ENCODE results near the gene KPNA1.

Gene KPNA1

DNA sequence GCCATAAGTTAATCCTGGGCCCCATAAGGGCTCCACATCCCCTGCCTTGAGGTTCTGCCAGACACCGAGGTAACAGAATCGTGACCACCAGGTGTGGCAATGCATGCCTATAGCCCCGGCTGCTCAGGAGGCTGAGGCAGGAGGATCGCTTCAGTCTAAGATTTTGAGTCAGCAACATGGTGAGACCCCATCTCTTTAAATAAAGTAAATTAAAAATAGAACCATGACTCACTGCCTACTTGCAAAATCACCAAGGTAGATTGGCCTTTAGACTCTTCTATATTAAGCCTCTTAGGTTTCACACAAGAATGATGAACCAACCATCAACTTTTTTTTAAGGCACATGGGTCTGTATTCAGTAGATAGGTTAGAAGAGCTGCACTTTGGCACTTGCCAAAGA is 108.5 kb downstream of the KPNA1 start:
- Mint-ChIP-seq H3K27me3 (ENCODE audit: low read depth) (no peaks in the 10 kb centered on the region), H3K4me3 (no peak overlapping the region)
- TF ChIP-seq CTCF (IDR thresholded peaks at IDR 0.05; ENCODE audit: unreplicated experiment in 3 of 3): no peak

DNA sequence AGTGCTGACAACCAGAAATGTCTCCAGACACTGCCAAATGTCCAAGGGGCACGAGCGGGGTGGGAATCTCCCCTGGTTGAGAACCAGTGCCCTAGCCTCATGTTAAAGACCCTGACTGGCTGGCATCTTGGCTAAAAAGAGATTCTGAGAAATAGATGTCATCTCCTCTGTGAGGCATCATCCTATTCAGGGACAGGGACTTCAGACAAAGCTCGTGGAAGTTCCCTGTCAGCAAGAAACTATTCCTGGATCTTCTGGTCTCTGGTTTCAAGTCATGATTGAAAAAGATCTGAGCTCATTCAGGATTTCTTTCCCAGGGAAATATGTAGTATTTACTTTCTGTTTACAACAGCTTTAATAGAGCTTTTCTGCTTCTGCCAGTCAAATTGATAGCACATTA is 109.7 kb downstream of the KPNA1 start:
- TF ChIP-seq CTCF (IDR thresholded peaks at IDR 0.05; ENCODE audit: unreplicated experiment in 3 of 3): no peak
- Mint-ChIP-seq H3K4me3 (no peak overlapping the region), H3K9me3 (no peaks in the 10 kb centered on the region), H3K4me1 (no peaks in the 10 kb centered on the region), H3K27ac (no peak overlapping the region), H3K27me3 (ENCODE audit: low read depth) (no peaks in the 10 kb centered on the region), H3K36me3 (ENCODE audit: low read depth) (peaks cover 23% of the 10 kb centered on the region)

More for the DNA sequence above, 108.5 kb downstream of the KPNA1 start:
- Mint-ChIP-seq H3K9me3 (no peaks in the 10 kb centered on the region), H3K27ac (no peak overlapping the region), H3K4me1 (no peaks in the 10 kb centered on the region), H3K36me3 (ENCODE audit: low read depth) (peaks cover 28% of the 10 kb centered on the region)

GRCh38 chr3:122403489-122403888 is 111.2 kb downstream of the KPNA1 start:
- no peaks in the 10 kb centered on the region for H3K9me3 Mint-ChIP-seq
- TF ChIP-seq CTCF (IDR thresholded peaks at IDR 0.05; ENCODE audit: unreplicated experiment in 3 of 3): no peak
- no peak overlapping the region for H3K4me3 Mint-ChIP-seq
- peaks cover 16% of the 10 kb centered on the region for H3K36me3 Mint-ChIP-seq (ENCODE audit: low read depth)
- no peaks in the 10 kb centered on the region for H3K4me1 Mint-ChIP-seq
- H3K27ac Mint-ChIP-seq: no peak overlapping the region
- H3K27me3 Mint-ChIP-seq (ENCODE audit: low read depth): no peaks in the 10 kb centered on the region

- Mint-ChIP-seq H3K9me3 (no peaks in the 10 kb centered on the region), H3K27me3 (ENCODE audit: low read depth) (no peaks in the 10 kb centered on the region), H3K4me1 (no peaks in the 10 kb centered on the region), H3K27ac (no peak overlapping the region), H3K4me3 (no peak overlapping the region), H3K36me3 (ENCODE audit: low read depth) (peaks cover 3% of the 10 kb centered on the region)
- TF ChIP-seq CTCF (IDR thresholded peaks at IDR 0.05; ENCODE audit: unreplicated experiment in 3 of 3): no peak
These were observed 115.8 kb downstream of the KPNA1 start for GRCh38 chr3:122398920-122399319.

DNA sequence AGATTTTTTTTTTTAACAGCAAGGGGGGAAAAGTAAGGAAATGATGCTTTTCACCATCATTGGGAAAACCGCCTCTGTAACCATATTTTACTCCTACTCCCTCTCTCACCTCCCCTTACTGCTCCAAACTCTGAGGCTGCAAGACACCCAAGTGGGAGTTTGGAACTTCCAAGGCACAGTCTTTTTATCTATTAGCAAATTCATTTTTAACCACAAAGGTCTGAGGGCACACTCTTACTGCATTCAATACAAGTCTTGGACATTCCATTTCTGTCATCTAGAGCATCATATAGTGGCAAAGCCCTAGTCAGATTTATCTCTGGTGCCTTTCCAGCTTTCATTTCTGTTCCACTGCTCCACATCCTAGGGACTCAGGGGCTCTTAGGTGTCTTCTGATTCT is 117.5 kb downstream of the KPNA1 start:
- no peaks in the 10 kb centered on the region for H3K36me3 Mint-ChIP-seq (ENCODE audit: low read depth)
- no peaks in the 10 kb centered on the region for H3K9me3 Mint-ChIP-seq
- no peak overlapping the region for H3K27ac Mint-ChIP-seq
- H3K4me1 Mint-ChIP-seq: no peaks in the 10 kb centered on the region
- H3K27me3 Mint-ChIP-seq (ENCODE audit: low read depth): no peaks in the 10 kb centered on the region
- H3K4me3 Mint-ChIP-seq: no peak overlapping the region
- TF ChIP-seq CTCF (IDR thresholded peaks at IDR 0.05; ENCODE audit: unreplicated experiment in 3 of 3): no peak

DNA sequence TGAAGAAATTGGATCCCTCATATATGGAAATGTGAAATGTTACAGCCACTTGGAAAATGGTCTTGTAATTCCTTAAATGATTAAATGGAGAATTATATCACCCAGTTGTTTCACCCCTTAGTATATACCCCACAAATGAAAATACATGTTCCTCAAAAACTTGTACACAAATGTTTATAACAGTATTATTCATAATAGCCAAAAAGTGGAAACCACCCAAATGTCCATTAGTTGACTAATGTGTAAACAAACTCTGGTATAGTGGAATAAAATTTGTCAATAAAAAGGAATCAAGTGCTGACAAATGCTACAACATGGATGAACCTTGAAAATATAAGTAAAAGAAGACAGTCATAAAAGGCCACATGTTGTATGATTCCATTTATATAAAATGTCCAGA is 118.2 kb downstream of the KPNA1 start:
- no peaks in the 10 kb centered on the region for H3K9me3 Mint-ChIP-seq
- H3K27ac Mint-ChIP-seq: no peak overlapping the region
- no peaks in the 10 kb centered on the region for H3K27me3 Mint-ChIP-seq (ENCODE audit: low read depth)
- TF ChIP-seq CTCF (IDR thresholded peaks at IDR 0.05; ENCODE audit: unreplicated experiment in 3 of 3): no peak
- H3K36me3 Mint-ChIP-seq (ENCODE audit: low read depth): no peaks in the 10 kb centered on the region
- no peaks in the 10 kb centered on the region for H3K4me1 Mint-ChIP-seq
- no peak overlapping the region for H3K4me3 Mint-ChIP-seq

Measured in nephron (organoid).